Stimulated activated CD8-positive, alpha-beta memory T cell treated with anti-CD3 and anti-CD28 coated beads, Interleukin-4, amount 100 ng/mL, for 4 hours (primary cell): Measurements from ENCODE around the gene LAPTM4A.

Experiments used
- DNase-seq, 2 donors: peaks; one replicate each; pipeline ENCODE4 v3.0.0-alpha.2; 2020; ENCODE audit warnings: low read depth in 2 of 2, low spot score in 1 of 2

Gene LAPTM4A

GRCh38 chr2:20025065-20025786 lies 26.2 kb downstream of the LAPTM4A start:
- DNase-seq, result no peak

GRCh38 chr2:20023688-20024087 lies 27.7 kb downstream of the LAPTM4A start:
- DNase-seq, result no peak

GRCh38 chr2:20021405-20022009 lies 29.9 kb downstream of the LAPTM4A start:
- no peak for DNase-seq

- no peak for DNase-seq
These were observed 31.7 kb downstream of the LAPTM4A start for GRCh38 chr2:20019747-20020146.

- no peak for DNase-seq
These were observed 32.8 kb downstream of the LAPTM4A start for GRCh38 chr2:20018601-20019152.

- no peak for DNase-seq
These were observed 35.1 kb downstream of the LAPTM4A start for GRCh38 chr2:20016346-20016745.

GRCh38 chr2:20015482-20016083 lies 35.8 kb downstream of the LAPTM4A start:
- DNase-seq, result no peak

GRCh38 chr2:20013126-20013849 lies 38.1 kb downstream of the LAPTM4A start:
- no peak for DNase-seq

GRCh38 chr2:20012282-20013125 lies 38.9 kb downstream of the LAPTM4A start, which contains the start of gene MATN3:
Gene MATN3, minus strand, starts transcription at chr2:20012668. Its CDS starts 37 bp downstream, at chr2:20012631.
- no peak for DNase-seq

- no peak for DNase-seq
These were observed 39.5 kb downstream of the LAPTM4A start for GRCh38 chr2:20012032-20012281.

- no peak for DNase-seq
These were observed 40.0 kb downstream of the LAPTM4A start for GRCh38 chr2:20011276-20012031.

- no peak for DNase-seq
These were observed 42.7 kb downstream of the LAPTM4A start for GRCh38 chr2:20008703-20009102.

- no peak for DNase-seq
These were observed 45.4 kb downstream of the LAPTM4A start for GRCh38 chr2:20005891-20006470.

GRCh38 chr2:20005067-20005627 lies 46.3 kb downstream of the LAPTM4A start:
- no peak for DNase-seq

GRCh38 chr2:20001361-20001863 lies 50.0 kb downstream of the LAPTM4A start:
- DNase-seq, result no peak

- no peak for DNase-seq
These were observed 57.7 kb downstream of the LAPTM4A start for GRCh38 chr2:19993731-19994130.

- DNase-seq, result no peak
These were observed 59.5 kb downstream of the LAPTM4A start for GRCh38 chr2:19991895-19992294.

GRCh38 chr2:19990416-19990728 lies 61.1 kb downstream of the LAPTM4A start:
- no peak for DNase-seq

- peak; percentile 81 to 82 for DNase-seq
These were observed 61.6 kb downstream of the LAPTM4A start, which contains the start of gene WDR35 for GRCh38 chr2:19989667-19990415. Gene WDR35, minus strand, starts transcription at chr2:19990105. Its CDS starts 90 bp downstream, at chr2:19990015.
